Neural cell (in vitro differentiated cells): Measurements from ENCODE around the gene ESRRB. TPM values are rescaled to one million over a fixed set of nuclear protein-coding genes. Genes with fewer than 3 reads are reported as not detected.

Source experiments
- H2AFZ ChIP-seq: fragments of 200-600, 300-800 bp; sonication (generic), shearing (Covaris generic); 2 replicates; pipeline ENCODE4 v1.6.0; 2014; ENCODE audit warnings: low read depth, mild to moderate bottlenecking, antibody characterized with exemption, low read length, moderate library complexity
- H3F3A ChIP-seq: fragments of 200-600 bp; shearing (Covaris generic); 2 replicates; pipeline ENCODE4 v1.6.1; 2016; ENCODE audit warnings: mild to moderate bottlenecking, moderate library complexity, mixed read lengths, antibody characterized with exemption, low read length; ENCODE audit not compliant: insufficient read depth, poor library complexity, severe bottlenecking
- H3K27ac ChIP-seq: fragments of 200-600, 300-800 bp; sonication (generic), shearing (Covaris generic); 2 replicates; pipeline ENCODE4 v1.5.1; 2014; ENCODE audit warnings: mild to moderate bottlenecking, low read length, moderate library complexity
- H3K27me3 ChIP-seq: fragments of 300-800, 200-600 bp; sonication (generic), shearing (Covaris generic); 2 replicates; pipeline ENCODE4 v1.6.0; 2014; ENCODE audit warnings: mild to moderate bottlenecking, low read depth, low read length, moderate library complexity; ENCODE audit not compliant: insufficient read depth
- H3K36me3 ChIP-seq: fragments of 300-800, 200-600 bp; sonication (generic), shearing (Covaris generic); 2 replicates; pipeline ENCODE4 v1.5.1; 2014; ENCODE audit warnings: mild to moderate bottlenecking, antibody characterized with exemption, low read length, moderate library complexity; ENCODE audit not compliant: insufficient read depth
- H3K4me2 ChIP-seq: fragments of 300-800, 200-600 bp; sonication (generic), shearing (Covaris generic); 2 replicates; pipeline ENCODE4 v1.6.0; 2014; ENCODE audit warnings: mild to moderate bottlenecking, low read length
- H3K4me3 ChIP-seq: fragments of 300-800, 200-600 bp; sonication (generic), shearing (Covaris generic); 2 replicates; pipeline ENCODE4 v1.5.1; 2014; ENCODE audit warnings: mild to moderate bottlenecking, low read length, moderate library complexity
- H3K79me2 ChIP-seq: fragments of 200-600 bp; shearing (Covaris generic); replicated peaks from 2 replicates; pipeline ENCODE4 v1.6.0; 2014; ENCODE audit warnings: mild to moderate bottlenecking, low read length, moderate library complexity; ENCODE audit not compliant: insufficient read depth
- H3K9ac ChIP-seq: fragments of 300-800, 200-600 bp; sonication (generic), shearing (Covaris generic); 2 replicates; pipeline ENCODE4 v1.6.1; 2016; ENCODE audit warnings: mild to moderate bottlenecking, low read length, mixed read lengths
- H3K9me2 ChIP-seq: fragments of 200-600 bp; shearing (Covaris generic); 2 replicates; pipeline ENCODE4 v1.6.1; 2016; ENCODE audit warnings: mild to moderate bottlenecking, low read length, mixed read lengths; ENCODE audit not compliant: insufficient read depth
- H3K9me3 ChIP-seq: fragments of 200-600, 300-800 bp; sonication (generic), shearing (Covaris generic); 2 replicates; pipeline ENCODE4 v1.6.1; 2016; ENCODE audit warnings: mild to moderate bottlenecking, mixed run types, low read length, moderate library complexity, mixed read lengths
- H4K20me1 ChIP-seq: fragments of 200-600 bp; shearing (Covaris generic); 2 replicates; pipeline ENCODE4 v1.6.1; 2016; ENCODE audit warnings: mild to moderate bottlenecking, mixed run types; ENCODE audit not compliant: insufficient read depth
- CTCF ChIP-seq: fragments of 450-650 bp; IDR thresholded peaks from 2 replicates; pipeline ENCODE4 v1.5.1; 2014; ENCODE audit warnings: antibody characterized with exemption, mild to moderate bottlenecking, moderate library complexity; ENCODE audit not compliant: poor library complexity, severe bottlenecking
- EP300 ChIP-seq: fragments of 450-650 bp; conservative IDR thresholded peaks from 2 replicates; pipeline ENCODE4 v1.6.1; 2014; ENCODE audit warnings: antibody characterized with exemption, mild to moderate bottlenecking, moderate library complexity; ENCODE audit not compliant: poor library complexity, severe bottlenecking
- EZH2 ChIP-seq: fragments of 200-600, 300-800 bp; shearing (Covaris generic), sonication (generic); IDR thresholded peaks from 2 replicates; pipeline ENCODE4 v1.6.1; 2014; ENCODE audit warnings: antibody characterized with exemption, low read length, borderline replicate concordance, mild to moderate bottlenecking; ENCODE audit not compliant: insufficient read depth, poor library complexity, severe bottlenecking
- MXI1 ChIP-seq: fragments of 450-650 bp; conservative IDR thresholded peaks from 2 replicates; pipeline ENCODE4 v1.6.1; 2014; ENCODE audit warnings: antibody characterized with exemption, mild to moderate bottlenecking; ENCODE audit not compliant: poor library complexity, severe bottlenecking
- POLR2AphosphoS5 ChIP-seq: IDR thresholded peaks from 2 replicates; pipeline ENCODE4 v1.6.1; 2012
- RAD21 ChIP-seq: fragments of 450-650 bp; conservative IDR thresholded peaks from 2 replicates; pipeline ENCODE4 v1.6.1; 2014; ENCODE audit warnings: antibody characterized with exemption, mild to moderate bottlenecking, moderate library complexity
- REST ChIP-seq: IDR thresholded peaks from 2 replicates; pipeline ENCODE4 v1.6.1; 2012; ENCODE audit warnings: borderline replicate concordance
- SMC3 ChIP-seq: fragments of 450-650 bp; conservative IDR thresholded peaks from 2 replicates; pipeline ENCODE4 v1.6.1; 2014; ENCODE audit warnings: antibody characterized with exemption, mild to moderate bottlenecking, moderate library complexity; ENCODE audit not compliant: poor library complexity
- TAF1 ChIP-seq: IDR thresholded peaks from 2 replicates; pipeline ENCODE4 v1.6.1; 2012; ENCODE audit warnings: low read depth
- polyA plus RNA-seq: library from polyadenylated mRNA; depleted of rRNA; stranded (reverse); fragments of >200 nt; gene quantifications from 2 replicates; pipeline ENCODE4 v1.2.3, GENCODE V29; 2014

ESRRB gene
- polyA plus RNA-seq, 1 donor from 2014 or later = 0.59 TPM

- Histone ChIP-seq H3K9me3 (no peaks in the 10 kb centered on the region), H3K9ac (no peak overlapping the region), H3K79me2 (no peaks in the 10 kb centered on the region), H3K4me3 (no peak overlapping the region), H3K9me2 (no peaks in the 10 kb centered on the region), H3K27me3 (peaks cover 42% of the 10 kb centered on the region), H3K27ac (no peak overlapping the region), H3K36me3 (no peaks in the 10 kb centered on the region), H2AFZ (no peak overlapping the region), H3F3A (no peaks in the 10 kb centered on the region), H4K20me1 (no peaks in the 10 kb centered on the region), H3K4me2 (no peak overlapping the region)
- no peak for TF ChIP-seq MXI1
- TF ChIP-seq CTCF = no peak
- TF ChIP-seq POLR2AphosphoS5 = no peak
- TF ChIP-seq EP300 = no peak
- TF ChIP-seq SMC3 = no peak
- no peak for TF ChIP-seq EZH2
- no peak for TF ChIP-seq TAF1
- no peak for TF ChIP-seq REST
- TF ChIP-seq RAD21 = no peak
These were observed 5.1 kb downstream of the ESRRB start for GRCh38 chr14:76380991-76381390.

- peaks cover 33% of the 10 kb centered on the region for H3K27me3 ChIP-seq
- no peak overlapping the region for H2AFZ ChIP-seq
- H3K4me3 ChIP-seq = no peak overlapping the region
- H3K4me2 ChIP-seq = no peak overlapping the region
- H3K27ac ChIP-seq = no peak overlapping the region
- no peaks in the 10 kb centered on the region for H3K9me2 ChIP-seq
- no peak overlapping the region for H3K9ac ChIP-seq
- no peaks in the 10 kb centered on the region for H3K79me2 ChIP-seq
- no peaks in the 10 kb centered on the region for H3F3A ChIP-seq
- H3K36me3 ChIP-seq = no peaks in the 10 kb centered on the region
- H3K9me3 ChIP-seq = no peaks in the 10 kb centered on the region
- TF ChIP-seq EP300 = no peak
- TF ChIP-seq EZH2 = no peak
- no peak for TF ChIP-seq POLR2AphosphoS5
- no peak for TF ChIP-seq CTCF
- no peak for TF ChIP-seq REST
- no peak for TF ChIP-seq RAD21
- no peak for TF ChIP-seq SMC3
- TF ChIP-seq TAF1 = no peak
- TF ChIP-seq MXI1 = no peak
- no peaks in the 10 kb centered on the region for H4K20me1 ChIP-seq
These were observed 6.0 kb downstream of the ESRRB start for GRCh38 chr14:76381817-76382494.
